HG03066 (cell line): ENCODE results near the gene SLC25A28.

Experiments used
- ATAC-seq: cut with Tn5 transposase; IDR thresholded peaks from one replicate; pipeline ENCODE4 v1.9.1; 2021; ENCODE audit warnings: low read depth; ENCODE audit not compliant: unreplicated experiment

SLC25A28 gene

GRCh38 chr10:99593312-99593711 is 26.9 kb downstream of the SLC25A28 start:
- no peak for ATAC-seq

GRCh38 chr10:99590799-99591198 is 29.4 kb downstream of the SLC25A28 start:
- no peak for ATAC-seq

GRCh38 chr10:99583687-99584086 is 36.6 kb downstream of the SLC25A28 start:
- ATAC-seq = no peak

GRCh38 chr10:99582255-99582770 is 37.9 kb downstream of the SLC25A28 start:
- no peak for ATAC-seq

- ATAC-seq = no peak
These were observed 40.3 kb downstream of the SLC25A28 start for GRCh38 chr10:99579971-99580370.

- ATAC-seq = no peak
These were observed 46.4 kb downstream of the SLC25A28 start for GRCh38 chr10:99573790-99574189.

GRCh38 chr10:99571816-99572215 is 48.4 kb downstream of the SLC25A28 start:
- no peak for ATAC-seq

- no peak for ATAC-seq
These were observed 50.3 kb downstream of the SLC25A28 start for GRCh38 chr10:99569961-99570360.

GRCh38 chr10:99569253-99569939 is 50.8 kb downstream of the SLC25A28 start:
- no peak for ATAC-seq

GRCh38 chr10:99565166-99565565 is 55.1 kb downstream of the SLC25A28 start:
- ATAC-seq = no peak

- no peak for ATAC-seq
These were observed 55.9 kb downstream of the SLC25A28 start for GRCh38 chr10:99564361-99564760.

GRCh38 chr10:99562631-99563030 is 57.6 kb downstream of the SLC25A28 start:
- ATAC-seq = no peak
